ENCODE results near the gene MAPKAP1. TPM values are rescaled to one million over a fixed set of nuclear protein-coding genes. Genes with fewer than 3 reads are reported as not detected.

The MAPKAP1 gene
- total RNA-seq, 2 donors from 2014 or later = 54.9 to 70.1 TPM

DNA sequence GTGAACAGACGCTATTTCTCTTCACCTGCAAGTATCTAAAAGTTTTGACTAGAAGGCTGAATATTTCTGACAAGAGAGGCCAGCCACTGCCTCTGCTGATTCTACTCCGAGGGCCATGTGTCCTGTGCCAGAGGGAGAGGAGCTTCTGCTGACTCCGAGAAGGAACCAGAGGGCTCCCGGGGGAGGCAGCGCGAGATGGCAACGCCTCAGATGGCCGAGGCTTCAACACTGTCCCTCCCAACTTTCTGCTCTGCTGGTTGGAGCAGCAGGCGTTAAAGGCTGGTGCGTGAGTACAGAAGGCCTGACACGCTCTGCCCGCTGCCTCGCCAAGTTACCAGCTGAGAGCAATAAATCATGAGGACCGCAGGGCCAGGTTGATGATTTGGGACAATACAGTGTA is 266.6 kb downstream of the MAPKAP1 start:
- Histone ChIP-seq H3K4me1 (no peaks in the 10 kb centered on the region), H3K27ac (no peak overlapping the region), H3K4me3 (no peak overlapping the region), H3K27me3 (no peaks in the 10 kb centered on the region), H3K9me3 (no peaks in the 10 kb centered on the region), H3K9ac (ENCODE audit: low read depth in 2 of 2, low read length in 2 of 2) (no peak overlapping the region), H3K36me3 (no peaks in the 10 kb centered on the region)
- DNase-seq = no peak
- intact Hi-C loops (cut with DNase I) = no loop called here
- TF ChIP-seq, protein P1, sequence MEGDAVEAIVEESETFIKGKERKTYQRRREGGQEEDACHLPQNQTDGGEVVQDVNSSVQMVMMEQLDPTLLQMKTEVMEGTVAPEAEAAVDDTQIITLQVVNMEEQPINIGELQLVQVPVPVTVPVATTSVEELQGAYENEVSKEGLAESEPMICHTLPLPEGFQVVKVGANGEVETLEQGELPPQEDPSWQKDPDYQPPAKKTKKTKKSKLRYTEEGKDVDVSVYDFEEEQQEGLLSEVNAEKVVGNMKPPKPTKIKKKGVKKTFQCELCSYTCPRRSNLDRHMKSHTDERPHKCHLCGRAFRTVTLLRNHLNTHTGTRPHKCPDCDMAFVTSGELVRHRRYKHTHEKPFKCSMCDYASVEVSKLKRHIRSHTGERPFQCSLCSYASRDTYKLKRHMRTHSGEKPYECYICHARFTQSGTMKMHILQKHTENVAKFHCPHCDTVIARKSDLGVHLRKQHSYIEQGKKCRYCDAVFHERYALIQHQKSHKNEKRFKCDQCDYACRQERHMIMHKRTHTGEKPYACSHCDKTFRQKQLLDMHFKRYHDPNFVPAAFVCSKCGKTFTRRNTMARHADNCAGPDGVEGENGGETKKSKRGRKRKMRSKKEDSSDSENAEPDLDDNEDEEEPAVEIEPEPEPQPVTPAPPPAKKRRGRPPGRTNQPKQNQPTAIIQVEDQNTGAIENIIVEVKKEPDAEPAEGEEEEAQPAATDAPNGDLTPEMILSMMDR (IDR thresholded peaks at IDR 0.05) = no peak

DNA sequence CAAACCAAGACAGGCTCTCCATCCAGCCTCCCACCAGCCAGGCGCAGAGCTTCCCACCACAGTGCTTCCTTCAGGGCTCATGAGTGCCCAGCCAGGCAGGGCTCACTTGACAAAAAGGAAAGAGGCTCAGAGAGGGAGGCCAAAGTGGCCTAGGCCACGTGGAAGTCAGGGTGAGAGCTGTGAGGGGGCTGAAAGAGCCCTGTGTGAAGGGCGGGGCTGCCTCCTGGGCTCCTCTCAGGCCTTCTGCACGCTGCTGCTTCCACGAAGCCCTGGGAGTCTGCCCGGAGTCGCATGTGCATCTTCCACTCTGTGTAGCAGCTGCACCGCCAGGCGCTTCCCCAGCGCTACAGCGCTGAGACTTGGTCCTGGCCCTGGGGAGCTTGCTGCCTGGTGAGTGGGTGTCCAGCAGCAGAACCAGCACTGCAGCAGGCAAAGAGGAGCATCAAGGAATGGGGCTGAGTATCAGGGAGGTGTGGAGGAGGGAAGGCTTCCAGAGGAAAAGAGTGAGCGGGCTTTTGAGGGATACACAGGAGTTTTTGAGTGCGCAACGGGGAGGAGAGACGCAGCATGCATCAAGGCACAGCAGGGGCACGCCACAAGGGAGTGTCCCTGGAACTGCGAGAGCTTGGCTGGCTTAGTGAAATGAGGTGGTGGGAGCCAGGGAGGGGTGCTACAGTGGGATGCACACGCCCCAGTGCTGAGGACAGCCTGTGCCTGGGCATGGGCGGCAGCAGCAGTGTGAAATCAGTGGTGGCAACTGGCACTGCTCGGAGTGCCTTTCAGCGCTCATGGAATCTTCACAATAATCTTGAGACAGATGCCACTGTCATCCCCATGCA is 267.4 kb downstream of the MAPKAP1 start:
- TF ChIP-seq, protein P1 (IDR thresholded peaks at IDR 0.05) = no peak
- H3K4me3 ChIP-seq = no peak overlapping the region
- no peaks in the 10 kb centered on the region for H3K4me1 ChIP-seq
- H3K9ac ChIP-seq (ENCODE audit: low read depth in 2 of 2, low read length in 2 of 2) = no peak overlapping the region
- DNase-seq = no peak
- H3K27ac ChIP-seq = no peak overlapping the region
- intact Hi-C loops (cut with DNase I) = no loop called here
- H3K36me3 ChIP-seq = no peaks in the 10 kb centered on the region
- no peaks in the 10 kb centered on the region for H3K27me3 ChIP-seq
- no peaks in the 10 kb centered on the region for H3K9me3 ChIP-seq

DNA sequence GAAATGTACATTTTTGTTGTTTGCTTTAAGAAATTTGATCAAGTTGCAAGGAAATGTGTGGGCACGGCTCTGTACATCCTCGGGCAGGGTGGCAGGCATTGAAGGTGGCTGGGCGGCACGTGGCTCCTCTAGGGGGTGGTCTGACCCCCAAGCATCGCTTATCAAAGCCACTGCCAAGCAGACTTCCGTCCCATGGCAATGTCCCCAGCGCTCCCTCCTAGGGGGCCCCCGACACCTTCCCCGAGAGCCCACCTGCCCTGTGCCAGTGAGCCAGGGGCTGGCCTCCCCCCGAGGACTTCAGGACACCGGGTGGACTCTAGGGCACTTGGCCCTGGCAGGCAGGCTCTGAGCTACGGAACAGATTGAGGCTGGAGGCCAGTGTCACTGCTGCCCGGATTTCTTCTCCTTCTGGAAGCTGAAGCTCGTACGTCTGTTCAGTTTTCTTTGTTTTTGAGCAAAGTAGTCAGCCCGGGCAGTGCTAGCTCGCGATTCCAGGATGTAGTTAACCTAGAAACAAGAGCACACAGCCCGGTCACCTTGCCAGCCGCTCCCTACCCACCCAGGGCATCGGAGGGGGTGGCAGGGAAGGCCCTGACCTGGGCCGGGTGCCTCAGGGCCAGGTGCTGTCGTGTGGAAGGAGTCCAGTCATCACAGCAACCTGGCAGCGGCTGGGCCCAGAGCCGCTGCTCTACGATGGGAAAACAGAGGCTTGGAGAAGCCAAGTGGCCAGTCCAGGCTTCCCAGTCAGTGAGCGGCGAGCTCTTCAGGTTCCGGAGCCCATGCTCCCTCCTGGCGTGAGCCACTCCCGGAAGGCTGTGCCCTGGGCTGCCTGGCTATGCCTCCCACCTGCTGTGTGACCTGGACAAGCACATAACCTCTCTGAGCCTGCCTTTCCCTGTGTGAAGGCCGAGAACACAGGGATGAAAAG is 268.2 kb downstream of the MAPKAP1 start:
- intact Hi-C loops (cut with DNase I) = no loop called here
- TF ChIP-seq, protein P1 (IDR thresholded peaks at IDR 0.05) = no peak
- Histone ChIP-seq H3K27ac (no peak overlapping the region), H3K9ac (ENCODE audit: low read depth in 2 of 2, low read length in 2 of 2) (no peak overlapping the region), H3K4me1 (no peaks in the 10 kb centered on the region), H3K4me3 (no peak overlapping the region), H3K9me3 (no peaks in the 10 kb centered on the region), H3K27me3 (no peaks in the 10 kb centered on the region), H3K36me3 (no peaks in the 10 kb centered on the region)
- no peak for DNase-seq

GRCh38 chr9:125437771-125438221 is 269.2 kb downstream of the MAPKAP1 start:
- intact Hi-C loops (cut with DNase I) = no loop called here
- Histone ChIP-seq H3K9ac (ENCODE audit: low read depth in 2 of 2, low read length in 2 of 2) (no peak overlapping the region), H3K27ac (no peak overlapping the region), H3K36me3 (no peaks in the 10 kb centered on the region), H3K4me1 (no peaks in the 10 kb centered on the region), H3K27me3 (no peaks in the 10 kb centered on the region), H3K9me3 (no peaks in the 10 kb centered on the region), H3K4me3 (no peak overlapping the region)
- DNase-seq = no peak
- TF ChIP-seq, protein P1 (IDR thresholded peaks at IDR 0.05) = no peak

DNA sequence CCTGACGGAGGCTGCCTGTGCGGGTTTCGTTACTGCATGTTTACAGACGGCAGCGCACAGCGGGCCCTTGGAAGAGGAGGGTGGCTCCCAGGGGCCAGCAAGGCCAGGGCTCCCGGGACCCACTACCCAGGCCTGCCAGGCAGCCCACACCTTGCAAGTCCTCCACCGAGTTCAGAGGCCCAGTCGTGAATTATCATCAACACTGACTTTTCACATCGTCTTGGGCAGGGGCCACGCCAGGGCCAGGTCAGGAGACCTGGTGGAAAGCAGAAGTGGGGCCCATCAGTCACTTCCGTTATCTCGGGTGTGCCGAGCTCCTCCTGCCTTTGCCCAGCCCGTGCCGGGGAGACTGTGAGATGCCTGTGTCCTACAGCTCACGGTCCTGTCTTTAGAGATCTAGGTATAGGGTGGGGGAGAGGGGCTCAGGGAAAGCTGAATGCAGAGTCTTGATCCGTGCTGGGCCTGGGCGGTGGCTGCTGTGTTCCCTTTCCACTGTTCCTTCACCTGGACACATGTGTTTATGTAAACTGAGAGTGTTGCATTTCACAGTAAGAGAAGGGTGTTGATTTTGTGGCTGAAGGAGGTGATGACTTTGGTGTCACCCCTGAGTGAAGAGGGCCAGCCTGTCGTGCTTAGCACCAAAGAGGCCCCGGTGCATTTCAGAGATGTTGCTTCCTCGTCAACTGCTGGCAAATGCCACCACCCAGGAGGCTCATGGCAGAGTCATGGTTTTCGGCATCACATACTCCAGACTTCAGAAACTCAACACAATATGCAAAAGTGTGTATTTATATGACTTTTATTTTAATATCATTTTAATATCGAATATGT is 270.2 kb downstream of the MAPKAP1 start:
- DNase-seq = no peak
- intact Hi-C loops (cut with DNase I) = no loop called here

More for the DNA sequence above, 270.2 kb downstream of the MAPKAP1 start:
- Histone ChIP-seq H3K27me3 (no peaks in the 10 kb centered on the region), H3K36me3 (no peaks in the 10 kb centered on the region), H3K4me1 (no peaks in the 10 kb centered on the region), H3K9me3 (no peaks in the 10 kb centered on the region), H3K27ac (no peak overlapping the region), H3K9ac (ENCODE audit: low read depth in 2 of 2, low read length in 2 of 2) (no peak overlapping the region), H3K4me3 (no peak overlapping the region)
- TF ChIP-seq, protein P1 (IDR thresholded peaks at IDR 0.05) = no peak

Data from colonic mucosa (tissue), 4 donors.